ENCODE results near the gene EXOC2.

The EXOC2 gene

GRCh38 chr6:455006-455585 is 237.8 kb downstream of the EXOC2 start:
- TF ChIP-seq, protein P1, sequence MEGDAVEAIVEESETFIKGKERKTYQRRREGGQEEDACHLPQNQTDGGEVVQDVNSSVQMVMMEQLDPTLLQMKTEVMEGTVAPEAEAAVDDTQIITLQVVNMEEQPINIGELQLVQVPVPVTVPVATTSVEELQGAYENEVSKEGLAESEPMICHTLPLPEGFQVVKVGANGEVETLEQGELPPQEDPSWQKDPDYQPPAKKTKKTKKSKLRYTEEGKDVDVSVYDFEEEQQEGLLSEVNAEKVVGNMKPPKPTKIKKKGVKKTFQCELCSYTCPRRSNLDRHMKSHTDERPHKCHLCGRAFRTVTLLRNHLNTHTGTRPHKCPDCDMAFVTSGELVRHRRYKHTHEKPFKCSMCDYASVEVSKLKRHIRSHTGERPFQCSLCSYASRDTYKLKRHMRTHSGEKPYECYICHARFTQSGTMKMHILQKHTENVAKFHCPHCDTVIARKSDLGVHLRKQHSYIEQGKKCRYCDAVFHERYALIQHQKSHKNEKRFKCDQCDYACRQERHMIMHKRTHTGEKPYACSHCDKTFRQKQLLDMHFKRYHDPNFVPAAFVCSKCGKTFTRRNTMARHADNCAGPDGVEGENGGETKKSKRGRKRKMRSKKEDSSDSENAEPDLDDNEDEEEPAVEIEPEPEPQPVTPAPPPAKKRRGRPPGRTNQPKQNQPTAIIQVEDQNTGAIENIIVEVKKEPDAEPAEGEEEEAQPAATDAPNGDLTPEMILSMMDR (conservative IDR thresholded peaks at IDR 0.05; ENCODE audit: low read depth, low read length): no peak
- no peak for DNase-seq (ENCODE audit: low read depth)

GRCh38 chr6:454148-454991 is 238.6 kb downstream of the EXOC2 start:
- DNase-seq (ENCODE audit: low read depth): no peak
- no peak overlapping the region for H3K4me3 ChIP-seq (ENCODE audit: low read depth, low read length)
- TF ChIP-seq, protein P1 (conservative IDR thresholded peaks at IDR 0.05; ENCODE audit: low read depth, low read length): no peak

More at GRCh38 chr6:455006-455585, 237.8 kb downstream of the EXOC2 start:
- H3K4me3 ChIP-seq (ENCODE audit: low read depth, low read length): no peak overlapping the region

DNA sequence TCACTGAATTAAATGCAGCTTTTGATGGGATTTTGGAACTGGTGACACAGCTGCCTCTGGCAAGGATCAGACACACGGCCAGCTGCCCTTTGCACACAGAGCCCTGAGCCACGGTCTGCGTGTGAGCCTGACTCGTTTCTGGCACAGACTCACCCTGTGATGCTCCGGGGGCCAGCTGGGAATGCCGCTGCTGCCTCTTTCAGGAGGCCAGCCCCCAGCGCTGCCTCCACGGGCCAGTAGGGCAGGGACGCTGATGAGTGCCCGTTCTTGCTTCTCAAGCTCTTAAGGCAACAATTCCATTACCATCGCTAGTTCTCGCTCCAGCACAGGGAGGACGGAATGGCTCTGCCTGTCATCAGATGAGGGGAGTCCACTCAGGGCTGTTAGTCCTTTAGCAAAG is 239.8 kb downstream of the EXOC2 start:
- no peak overlapping the region for H3K4me3 ChIP-seq (ENCODE audit: low read depth, low read length)
- DNase-seq (ENCODE audit: low read depth): no peak
- TF ChIP-seq, protein P1 (conservative IDR thresholded peaks at IDR 0.05; ENCODE audit: low read depth, low read length): no peak

DNA sequence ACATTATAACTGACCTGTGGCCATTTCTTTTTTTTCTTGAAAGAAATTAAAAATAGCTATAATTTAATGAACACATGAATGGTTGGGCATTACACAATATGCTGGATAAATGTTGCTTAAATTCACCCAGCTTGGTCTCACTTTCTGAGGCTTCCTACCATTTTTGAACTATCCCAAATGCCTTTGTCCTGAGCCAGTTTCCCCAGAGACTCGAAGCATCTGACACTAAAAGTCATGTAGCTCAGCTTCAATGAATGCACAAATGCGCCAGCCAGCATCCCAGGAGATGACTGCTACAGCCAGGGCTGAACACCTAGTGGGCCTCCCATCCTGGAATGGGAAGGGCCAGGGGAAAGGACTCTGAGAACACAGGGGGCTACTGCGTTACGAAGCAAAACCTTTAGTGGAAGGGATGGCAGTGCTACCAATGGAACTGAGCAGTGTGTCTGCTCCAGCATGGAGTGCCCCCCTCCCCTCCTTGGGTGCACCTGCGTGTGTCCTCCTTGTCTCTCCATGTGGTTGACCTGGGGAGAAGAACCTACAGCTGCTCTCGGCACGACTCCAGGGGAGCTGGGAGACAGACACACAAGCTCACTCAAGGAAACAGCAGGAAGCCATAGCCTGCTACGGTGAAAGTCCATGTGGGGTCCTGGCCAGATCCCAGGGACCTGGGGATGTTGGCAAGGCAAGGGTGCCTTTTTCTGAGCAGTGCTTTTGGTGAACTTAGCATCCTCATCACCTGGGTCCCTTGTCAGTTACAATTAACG is 240.5 kb downstream of the EXOC2 start:
- DNase-seq (ENCODE audit: low read depth): no peak
- TF ChIP-seq, protein P1 (conservative IDR thresholded peaks at IDR 0.05; ENCODE audit: low read depth, low read length): no peak
- H3K4me3 ChIP-seq (ENCODE audit: low read depth, low read length): no peak overlapping the region

DNA sequence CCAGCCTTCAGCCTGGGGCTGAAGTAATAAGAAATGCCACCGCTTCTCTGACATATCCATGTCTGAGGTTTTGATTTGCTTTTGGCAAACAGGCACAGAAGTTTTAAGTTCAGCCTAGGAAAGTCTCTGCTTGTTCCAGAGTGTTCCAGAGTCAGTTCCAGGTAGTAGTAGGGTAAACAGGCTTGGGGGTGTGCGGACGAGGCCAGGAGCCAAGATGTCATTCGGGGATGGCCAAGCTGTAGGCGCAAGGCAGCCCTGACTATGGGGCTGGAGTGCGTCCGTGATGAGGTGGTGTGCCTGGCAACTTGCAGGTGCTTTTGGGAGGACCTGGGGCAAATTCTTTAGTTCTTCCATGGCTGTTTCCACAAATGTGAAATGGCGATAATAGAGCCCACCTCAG is 241.1 kb downstream of the EXOC2 start:
- TF ChIP-seq, protein P1 (conservative IDR thresholded peaks at IDR 0.05; ENCODE audit: low read depth, low read length): no peak
- H3K4me3 ChIP-seq (ENCODE audit: low read depth, low read length): no peak overlapping the region

GRCh38 chr6:451336-451735 is 241.6 kb downstream of the EXOC2 start:
- no peak overlapping the region for H3K4me3 ChIP-seq (ENCODE audit: low read depth, low read length)
- no peak for DNase-seq (ENCODE audit: low read depth)
- TF ChIP-seq, protein P1 (conservative IDR thresholded peaks at IDR 0.05; ENCODE audit: low read depth, low read length): no peak

More for the DNA sequence above, 241.1 kb downstream of the EXOC2 start:
- no peak for DNase-seq (ENCODE audit: low read depth)
